IPS DF 19.7 (cell line): Measurements from ENCODE around the gene BACH2.
"Not testable (repeated sequence)": the region's sequence is repeated elsewhere in the genome, so short reads cannot be mapped to it uniquely, and the experiment has no call there.

Experiments used
- DNase-seq: peaks from one replicate; pipeline ENCODE4 v3.0.0-alpha.2; 2013; ENCODE audit warnings: low read depth, low spot score

Gene BACH2

DNA sequence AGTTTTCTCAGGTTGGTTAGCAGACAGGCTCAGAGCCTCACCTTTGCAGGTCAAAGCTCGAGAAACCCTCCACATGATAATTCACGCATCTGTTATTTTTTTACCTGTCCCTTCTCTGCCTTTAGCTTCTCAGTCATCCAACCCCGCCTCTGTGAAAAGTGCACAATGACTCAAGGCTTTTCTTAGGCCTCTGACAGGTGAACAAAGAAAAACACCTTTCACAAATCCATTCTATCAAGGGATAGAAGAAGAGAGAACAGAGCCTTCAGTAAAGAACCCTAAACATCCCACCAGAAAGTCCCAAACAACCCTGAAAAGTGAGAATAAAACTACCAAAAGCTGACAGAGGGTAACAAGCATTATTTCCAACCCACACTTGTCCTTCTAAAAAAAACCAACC lies 224.1 kb downstream of the BACH2 start:
- DNase-seq: no peak

DNA sequence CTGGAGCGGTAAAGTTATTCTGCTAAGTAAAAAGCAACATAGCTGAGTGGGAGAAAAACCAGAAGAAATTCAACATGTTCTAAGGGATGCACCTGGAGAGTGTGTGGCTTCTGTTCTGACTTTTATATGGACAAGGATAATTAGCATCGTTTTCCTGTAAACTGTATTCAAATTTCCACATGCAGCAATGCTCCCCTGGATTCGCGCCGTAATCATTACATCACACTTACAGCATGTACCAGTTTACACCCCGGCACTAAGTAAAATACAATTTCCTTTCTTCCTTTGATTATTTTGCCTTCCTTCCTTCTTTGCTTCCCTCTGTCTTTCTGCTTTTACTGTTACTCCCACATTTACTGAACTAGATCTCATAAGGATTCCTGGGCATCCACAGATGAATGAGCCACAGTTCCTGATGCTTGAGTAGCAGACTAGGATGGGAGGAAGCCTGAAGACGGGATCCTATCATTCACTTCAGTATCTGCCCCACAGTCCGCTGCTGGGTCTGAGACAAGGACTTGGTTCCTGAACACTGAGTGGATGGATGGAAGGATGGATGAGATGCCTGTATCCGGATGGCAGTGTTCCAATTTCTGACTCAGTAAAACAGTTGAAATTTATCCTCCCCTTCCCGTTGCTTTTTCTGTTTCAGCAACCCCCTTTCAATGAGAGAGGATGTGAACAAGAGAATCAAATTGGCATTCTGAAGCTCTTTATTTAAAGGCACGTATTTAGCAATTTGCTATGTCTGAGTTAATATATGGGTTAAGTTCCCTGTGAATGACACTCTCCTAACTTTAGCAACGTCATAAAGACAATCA lies 227.7 kb downstream of the BACH2 start:
- no peak for DNase-seq

DNA sequence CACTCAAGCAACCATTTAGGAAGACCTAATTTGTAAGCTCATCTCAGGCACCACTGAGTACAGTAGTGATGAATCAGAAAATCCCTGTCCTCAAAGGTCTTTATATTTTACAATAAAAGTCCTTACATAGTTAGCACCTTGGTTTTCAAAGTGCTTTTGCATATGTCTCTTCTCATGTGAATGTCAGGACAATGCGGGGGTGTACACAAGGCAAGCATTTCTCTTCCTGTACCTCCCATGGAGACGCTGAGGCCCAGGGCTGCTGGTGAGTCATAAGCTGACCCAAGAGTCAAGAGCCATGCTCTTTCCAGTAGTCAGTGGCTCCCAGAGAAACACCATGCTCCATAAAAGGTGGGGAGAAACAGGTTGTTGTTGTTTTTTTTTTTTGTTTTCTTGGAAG lies 228.4 kb downstream of the BACH2 start:
- DNase-seq: no peak

DNA sequence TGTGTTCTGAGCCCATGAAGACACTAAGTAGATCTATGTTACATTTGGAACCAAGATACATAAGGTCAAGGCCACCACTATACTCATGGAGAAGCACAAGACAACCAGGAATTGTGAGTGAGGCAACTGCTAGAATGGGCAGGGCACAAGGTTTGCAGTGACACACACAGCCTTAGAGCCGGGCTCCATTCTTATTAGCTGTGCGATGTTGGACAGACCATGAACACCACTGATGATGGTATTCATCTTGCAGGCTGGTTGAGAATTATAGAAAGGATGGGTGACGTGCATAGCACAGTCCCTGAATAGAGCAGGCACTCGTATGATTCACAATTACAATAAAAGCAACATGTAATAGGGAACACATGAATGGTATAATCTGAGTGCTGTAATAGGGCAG lies 229.9 kb downstream of the BACH2 start:
- DNase-seq: no peak

- DNase-seq: no peak
Observed at GRCh38 chr6:90065173-90065572, 231.5 kb downstream of the BACH2 start.

- no peak for DNase-seq
Observed at GRCh38 chr6:90062667-90063066, 234.0 kb downstream of the BACH2 start.

DNA sequence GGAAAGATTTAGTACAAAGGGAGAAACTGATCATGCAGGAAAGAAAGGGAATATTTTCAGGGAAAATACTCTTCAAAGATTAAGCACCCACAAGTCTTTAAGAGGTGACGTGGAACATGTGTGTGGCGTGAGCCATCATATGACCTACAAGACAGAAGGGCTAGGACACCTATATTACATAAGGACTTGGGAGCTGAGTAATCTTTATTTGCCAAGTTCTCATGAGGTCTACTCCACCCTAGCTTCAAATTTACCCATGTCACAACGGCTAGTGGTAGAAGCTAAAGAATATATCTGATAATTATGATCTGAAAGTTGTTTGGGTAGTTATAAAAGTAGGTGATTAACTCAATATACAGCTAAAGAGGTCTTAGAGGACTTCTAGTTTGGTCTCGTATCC lies 234.6 kb downstream of the BACH2 start:
- no peak for DNase-seq

GRCh38 chr6:90059178-90059577 lies 237.5 kb downstream of the BACH2 start:
- not testable (repeated sequence) for DNase-seq

DNA sequence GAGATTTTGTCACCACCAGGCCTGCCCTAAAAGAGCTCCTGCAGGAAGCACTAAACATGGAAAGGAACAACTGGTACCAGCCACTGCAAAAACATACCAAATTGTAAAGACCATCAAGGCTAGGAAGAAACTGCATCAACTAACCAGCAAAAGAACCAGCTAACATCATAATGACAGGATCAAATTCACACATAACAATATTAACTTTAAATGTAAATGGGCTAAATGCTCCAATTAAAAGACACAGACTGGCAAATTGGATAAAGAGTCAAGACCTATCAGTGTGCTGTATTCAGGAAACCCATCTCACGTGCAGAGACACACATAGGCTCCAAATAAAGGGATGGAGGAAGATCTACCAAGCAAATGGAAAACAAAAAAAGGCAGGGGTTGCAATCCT lies 240.7 kb downstream of the BACH2 start:
- not testable (repeated sequence) for DNase-seq

- not testable (repeated sequence) for DNase-seq
Observed at GRCh38 chr6:90054193-90054592, 242.4 kb downstream of the BACH2 start.

DNA sequence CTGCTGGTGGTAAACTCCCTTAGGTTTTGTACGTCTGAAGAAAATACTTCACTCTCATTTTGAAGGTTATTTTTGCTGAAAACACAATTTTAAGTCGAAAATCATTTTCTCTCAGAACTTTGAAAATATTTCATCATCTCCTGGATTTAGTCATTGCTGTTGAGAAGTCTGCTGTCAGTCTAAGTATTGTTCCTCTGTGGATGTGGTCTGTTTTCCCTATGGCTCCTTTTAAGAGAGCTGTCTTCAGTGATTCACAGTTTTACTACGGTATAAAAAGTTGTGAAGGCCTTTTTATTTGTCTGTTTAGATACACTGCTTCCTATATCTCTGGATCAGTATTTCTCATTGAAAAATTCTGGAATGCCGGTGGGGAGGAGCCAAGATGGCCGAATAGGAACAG lies 243.0 kb downstream of the BACH2 start:
- DNase-seq: no peak

DNA sequence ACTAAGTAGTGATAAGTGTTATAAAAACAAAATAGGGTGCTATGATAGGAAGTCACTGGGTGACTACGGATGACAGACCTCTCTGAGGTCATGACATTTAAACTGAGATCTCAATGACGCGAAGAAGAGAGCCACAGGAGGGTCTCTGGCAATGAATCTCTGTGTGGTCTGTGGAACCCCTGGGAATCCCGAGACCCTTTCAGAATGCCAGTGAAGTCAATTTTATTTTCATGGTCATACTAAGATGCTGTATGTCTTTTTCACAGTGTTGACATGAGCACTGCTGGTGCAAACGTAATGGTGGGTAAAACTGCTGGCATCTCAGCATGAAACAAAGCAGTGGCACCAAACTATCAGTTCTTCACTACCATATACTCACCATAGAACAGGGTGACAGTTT lies 247.3 kb downstream of the BACH2 start:
- DNase-seq: no peak

- DNase-seq: no peak
Observed at GRCh38 chr6:90048206-90048967, 248.3 kb downstream of the BACH2 start.

- no peak for DNase-seq
Observed at GRCh38 chr6:90045535-90045934, 251.1 kb downstream of the BACH2 start.

- DNase-seq: no peak
Observed at GRCh38 chr6:90044833-90045381, 251.7 kb downstream of the BACH2 start.

DNA sequence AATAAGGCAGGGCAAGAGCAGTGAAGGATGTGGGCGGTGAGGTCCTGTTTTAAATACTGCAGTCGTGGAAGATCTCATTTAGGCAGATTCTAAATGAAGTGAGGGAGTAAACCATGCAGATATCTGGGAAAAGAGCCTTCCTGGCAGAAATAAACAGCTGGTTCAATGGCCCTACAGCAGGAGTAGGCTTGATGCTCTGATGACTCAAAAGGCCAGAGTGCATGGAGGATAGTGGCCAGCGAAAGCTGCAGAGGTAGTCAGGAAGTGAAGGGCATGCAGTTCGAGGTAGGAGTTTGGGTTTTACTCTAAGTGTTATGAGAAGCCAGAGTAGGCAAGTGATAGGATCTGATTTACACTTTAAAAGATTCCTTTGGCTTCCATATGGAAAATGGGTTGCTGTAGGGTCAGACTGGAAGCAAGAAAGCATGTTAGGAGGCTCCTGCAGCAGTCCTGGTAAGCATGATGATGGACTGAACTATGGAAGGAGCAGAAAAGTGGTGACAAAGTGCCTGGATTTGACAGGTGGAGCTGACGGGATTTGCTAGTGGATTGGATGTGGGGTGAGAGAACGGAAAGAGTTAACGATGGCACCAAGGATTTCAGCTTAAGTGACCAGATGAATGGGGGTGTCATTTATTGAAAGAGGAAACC lies 252.3 kb downstream of the BACH2 start:
- DNase-seq: no peak

GRCh38 chr6:90040931-90041330 lies 255.7 kb downstream of the BACH2 start:
- no peak for DNase-seq

- DNase-seq: no peak
Observed at GRCh38 chr6:90039911-90040310, 256.7 kb downstream of the BACH2 start.

DNA sequence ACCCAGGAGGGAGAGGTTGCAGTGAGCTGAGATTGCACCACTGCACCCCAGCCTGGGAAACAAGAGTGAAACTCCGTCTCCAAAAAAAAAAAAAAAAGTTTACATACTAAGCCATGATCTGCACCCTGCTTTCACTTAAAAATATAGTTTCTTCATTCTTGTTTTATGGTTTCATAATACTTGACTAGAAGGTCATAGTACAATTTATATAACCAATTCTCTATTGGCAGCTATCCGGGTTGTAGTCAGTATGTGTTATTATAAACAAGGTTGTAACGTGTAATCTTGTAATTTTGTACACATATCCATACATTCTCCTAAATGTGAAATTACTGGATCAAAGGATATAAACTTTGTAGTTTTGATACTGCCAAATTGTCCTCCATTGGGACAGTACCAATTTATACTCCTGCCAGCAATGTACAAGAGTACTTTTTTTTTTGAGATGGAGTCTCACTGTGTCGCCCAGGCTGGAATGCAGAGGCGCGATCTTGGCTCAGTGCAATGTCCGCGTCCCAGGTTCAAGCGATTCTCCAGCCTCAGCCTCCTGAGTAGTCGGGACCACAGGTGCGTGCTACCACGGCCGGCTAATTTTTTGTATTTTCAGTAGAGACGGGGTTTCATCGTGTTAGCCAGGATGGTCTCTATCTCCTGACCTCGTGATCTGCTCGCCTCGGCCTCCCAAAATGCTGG lies 257.5 kb downstream of the BACH2 start:
- no peak for DNase-seq

DNA sequence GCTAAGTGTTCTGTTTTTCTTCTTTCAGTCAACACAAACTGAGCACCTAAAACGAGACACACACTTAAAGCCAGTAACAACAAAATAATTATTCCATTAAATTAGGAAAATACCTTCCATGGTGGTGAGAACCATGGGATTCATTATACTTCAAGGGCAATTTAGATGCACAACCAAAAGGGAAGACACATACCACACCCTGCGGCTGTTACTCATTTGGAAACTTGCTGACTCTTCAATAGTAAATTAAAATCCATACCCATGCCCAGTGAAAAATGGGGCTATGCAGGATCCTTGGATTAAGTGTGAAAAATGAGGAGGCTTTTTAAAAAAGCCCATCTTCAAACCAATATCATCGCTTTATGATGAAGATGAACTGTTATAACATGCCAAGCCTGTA lies 259.7 kb downstream of the BACH2 start:
- no peak for DNase-seq

DNA sequence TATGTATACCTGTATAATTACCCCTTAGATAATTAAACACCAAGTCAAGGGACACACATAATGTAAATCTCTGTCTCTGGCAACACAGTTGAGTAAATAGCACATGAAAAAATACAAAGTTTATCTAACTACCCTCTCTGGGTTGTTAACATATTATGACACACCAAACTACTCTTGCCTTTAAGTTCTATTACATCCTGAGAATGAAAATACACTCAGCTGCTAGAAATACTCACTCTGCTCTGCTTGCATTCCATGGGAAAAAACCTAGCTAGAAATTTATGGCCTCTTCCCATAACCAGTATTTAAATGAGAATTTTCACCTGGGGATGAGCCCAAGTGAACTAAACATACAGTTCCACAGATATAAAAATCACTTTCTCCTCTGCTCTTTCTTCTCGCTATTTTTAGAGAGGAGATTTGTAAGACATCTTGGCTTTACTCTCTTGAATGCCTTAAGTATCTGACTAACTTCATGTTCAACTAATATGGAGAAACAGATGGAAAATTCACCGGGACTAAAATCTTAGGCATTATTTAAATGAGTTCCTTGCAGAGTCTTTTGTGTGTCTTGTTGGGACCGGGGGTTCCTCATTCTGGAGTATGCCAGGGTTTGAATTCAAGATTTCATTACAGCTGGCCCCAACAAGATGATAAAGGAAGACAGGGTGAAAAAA lies 261.5 kb downstream of the BACH2 start:
- no peak for DNase-seq
